SH-SY5Y (cell line): ENCODE data around the gene CCDC184.

Source experiments
- GATA2 ChIP-seq: IDR thresholded peaks from 2 replicates; pipeline ENCODE4 v1.6.1; 2011; ENCODE audit warnings: mild to moderate bottlenecking, low read depth, low read length
- GATA3 ChIP-seq: IDR thresholded peaks from 2 replicates; pipeline ENCODE4 v1.6.1; 2011; ENCODE audit warnings: low read depth, mild to moderate bottlenecking, low read length, moderate library complexity

- TF ChIP-seq GATA2 (no peak), GATA3 (no peak)
These were observed 5.5 kb upstream of the CCDC184 start for GRCh38 chr12:48177982-48178381.
